ENCODE results near the gene CDKN1C. TPM values are rescaled to one million over a fixed set of nuclear protein-coding genes. Genes with fewer than 3 reads are reported as not detected.

CDKN1C gene
- total RNA-seq, 1 donor from 2014 or later = 1.4 TPM

DNA sequence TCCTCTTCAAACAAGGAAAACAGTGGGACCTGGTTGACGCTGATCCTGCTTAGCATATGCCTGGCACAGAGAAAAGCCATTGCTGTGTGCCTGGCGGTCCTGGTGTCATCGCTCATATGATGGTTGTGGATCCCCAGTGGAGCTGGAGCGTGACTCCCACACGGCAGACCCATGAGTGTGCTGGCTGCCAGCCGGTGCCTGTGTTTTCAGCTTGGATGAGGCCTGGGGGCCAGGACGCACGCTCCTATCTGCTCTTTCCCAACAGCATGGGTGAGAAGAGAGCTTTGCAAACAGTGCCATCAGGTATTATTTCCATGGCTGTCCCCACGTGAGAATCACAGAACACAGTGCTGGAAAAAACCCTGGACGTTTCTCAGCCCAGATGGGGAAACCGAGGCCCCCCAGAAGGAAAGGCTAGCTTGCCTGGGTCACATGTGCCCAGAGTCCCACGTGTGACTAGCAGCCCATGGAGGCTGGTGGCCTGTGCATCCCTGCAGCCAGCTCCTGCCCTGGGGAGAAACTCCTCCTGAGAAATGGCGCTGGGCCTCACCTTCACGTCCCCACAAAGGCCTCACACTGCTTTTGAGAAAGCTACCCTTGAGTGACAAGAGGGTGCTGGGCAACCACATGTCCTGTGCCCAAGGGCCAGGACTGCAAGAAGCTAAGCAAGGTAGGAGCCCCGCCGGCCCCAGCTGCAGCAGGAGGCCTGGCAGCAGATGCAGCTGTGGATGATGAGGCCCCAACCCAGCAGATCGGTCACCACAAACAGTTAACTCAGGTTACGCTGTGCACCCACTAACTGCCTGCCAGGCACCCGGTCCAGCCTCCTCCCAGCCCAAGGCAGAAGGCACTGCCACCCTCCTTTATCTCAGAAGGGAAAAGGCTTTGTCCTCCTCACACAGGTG, 4.2 kb downstream of the CDKN1C start:
- DNase-seq = no peak
- TF ChIP-seq, protein P1, sequence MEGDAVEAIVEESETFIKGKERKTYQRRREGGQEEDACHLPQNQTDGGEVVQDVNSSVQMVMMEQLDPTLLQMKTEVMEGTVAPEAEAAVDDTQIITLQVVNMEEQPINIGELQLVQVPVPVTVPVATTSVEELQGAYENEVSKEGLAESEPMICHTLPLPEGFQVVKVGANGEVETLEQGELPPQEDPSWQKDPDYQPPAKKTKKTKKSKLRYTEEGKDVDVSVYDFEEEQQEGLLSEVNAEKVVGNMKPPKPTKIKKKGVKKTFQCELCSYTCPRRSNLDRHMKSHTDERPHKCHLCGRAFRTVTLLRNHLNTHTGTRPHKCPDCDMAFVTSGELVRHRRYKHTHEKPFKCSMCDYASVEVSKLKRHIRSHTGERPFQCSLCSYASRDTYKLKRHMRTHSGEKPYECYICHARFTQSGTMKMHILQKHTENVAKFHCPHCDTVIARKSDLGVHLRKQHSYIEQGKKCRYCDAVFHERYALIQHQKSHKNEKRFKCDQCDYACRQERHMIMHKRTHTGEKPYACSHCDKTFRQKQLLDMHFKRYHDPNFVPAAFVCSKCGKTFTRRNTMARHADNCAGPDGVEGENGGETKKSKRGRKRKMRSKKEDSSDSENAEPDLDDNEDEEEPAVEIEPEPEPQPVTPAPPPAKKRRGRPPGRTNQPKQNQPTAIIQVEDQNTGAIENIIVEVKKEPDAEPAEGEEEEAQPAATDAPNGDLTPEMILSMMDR (IDR thresholded peaks at IDR 0.05) = no peak
- ATAC-seq (ENCODE audit: low read depth) = no peak
- H3K27ac Mint-ChIP-seq = no peak overlapping the region
- ChIA-PET POLR2A (no interaction called here), CTCF (no interaction called here)
- no peaks in the 10 kb centered on the region for H3K36me3 Mint-ChIP-seq (ENCODE audit: low read depth)
- intact Hi-C loops (cut with micrococcal nuclease) = loop anchor here (10.0 kb wide), 1 partner anchor 687 kb away; no protein-coding TSS in a partner anchor
- peaks cover 2% of the 10 kb centered on the region for H3K4me1 Mint-ChIP-seq
- no peaks in the 10 kb centered on the region for H3K9me3 Mint-ChIP-seq
- H3K4me3 Mint-ChIP-seq = no peak overlapping the region
- H3K27me3 Mint-ChIP-seq = peaks cover 12% of the 10 kb centered on the region

DNA sequence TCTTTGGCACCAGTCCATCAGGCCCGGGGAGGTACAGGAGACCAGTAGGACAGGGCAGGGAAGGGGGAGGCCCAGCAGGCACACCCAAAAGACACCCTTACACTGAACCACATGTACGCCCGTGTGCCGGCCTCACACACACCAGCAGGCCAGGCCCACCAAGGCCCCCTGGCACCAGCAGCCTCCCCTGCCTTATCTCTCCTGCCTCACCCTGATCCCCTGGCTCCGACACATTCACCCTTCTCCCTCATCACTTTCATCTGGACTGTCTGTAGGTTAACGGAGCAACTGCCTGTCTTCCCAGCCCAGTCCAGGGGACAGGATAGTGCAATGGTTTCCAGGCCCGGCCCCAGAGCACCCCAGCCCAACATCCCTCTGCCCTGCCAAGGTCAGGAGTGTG, 4.9 kb downstream of the CDKN1C start:
- no peaks in the 10 kb centered on the region for H3K36me3 Mint-ChIP-seq (ENCODE audit: low read depth)
- H3K9me3 Mint-ChIP-seq = no peaks in the 10 kb centered on the region
- no peak for ATAC-seq (ENCODE audit: low read depth)
- H3K4me3 Mint-ChIP-seq = no peak overlapping the region
- H3K27ac Mint-ChIP-seq = no peak overlapping the region
- peaks cover 14% of the 10 kb centered on the region for H3K27me3 Mint-ChIP-seq
- DNase-seq = no peak
- TF ChIP-seq, protein P1 (IDR thresholded peaks at IDR 0.05) = no peak
- ChIA-PET CTCF (no interaction called here), POLR2A (no interaction called here)
- peaks cover 2% of the 10 kb centered on the region for H3K4me1 Mint-ChIP-seq
- intact Hi-C loops (cut with micrococcal nuclease) = loop anchor here (10.0 kb wide), 1 partner anchor 686 kb away; no protein-coding TSS in a partner anchor

GRCh38 chr11:2878782-2879181, 6.8 kb downstream of the CDKN1C start:
- DNase-seq = no peak
- TF ChIP-seq, protein P1 (IDR thresholded peaks at IDR 0.05) = no peak
- intact Hi-C loops (cut with micrococcal nuclease) = no loop called here
- ChIA-PET CTCF (interaction anchor here (1.1 to 2.4 kb wide), 2 partner anchors 10 to 346 kb away, joined by 3 to 7 read pairs; no protein-coding TSS in a partner anchor), POLR2A (no interaction called here)
- Mint-ChIP-seq H3K27ac (no peak overlapping the region), H3K27me3 (peaks cover 22% of the 10 kb centered on the region), H3K9me3 (no peaks in the 10 kb centered on the region), H3K36me3 (ENCODE audit: low read depth) (no peaks in the 10 kb centered on the region), H3K4me1 (peaks cover 2% of the 10 kb centered on the region), H3K4me3 (no peak overlapping the region)
- no peak for ATAC-seq (ENCODE audit: low read depth)

- intact Hi-C loops (cut with micrococcal nuclease) = no loop called here
- H3K4me1 Mint-ChIP-seq = no peaks in the 10 kb centered on the region
- TF ChIP-seq, protein P1 (IDR thresholded peaks at IDR 0.05) = no peak
- no peak overlapping the region for H3K4me3 Mint-ChIP-seq
- DNase-seq (no peak), ATAC-seq (ENCODE audit: low read depth) (no peak)
- CTCF ChIA-PET = no interaction called here
- H3K36me3 Mint-ChIP-seq (ENCODE audit: low read depth) = no peaks in the 10 kb centered on the region
- POLR2A ChIA-PET = no interaction called here
- H3K27me3 Mint-ChIP-seq = peaks cover 16% of the 10 kb centered on the region
- H3K9me3 Mint-ChIP-seq = no peaks in the 10 kb centered on the region
- no peak overlapping the region for H3K27ac Mint-ChIP-seq
These were observed 8.1 kb downstream of the CDKN1C start for GRCh38 chr11:2877474-2877873.

GRCh38 chr11:2874963-2875362, 10.6 kb downstream of the CDKN1C start:
- H3K9me3 Mint-ChIP-seq = no peaks in the 10 kb centered on the region
- intact Hi-C loops (cut with micrococcal nuclease) = no loop called here
- no peaks in the 10 kb centered on the region for H3K36me3 Mint-ChIP-seq (ENCODE audit: low read depth)
- TF ChIP-seq, protein P1 (IDR thresholded peaks at IDR 0.05) = no peak
- H3K4me3 Mint-ChIP-seq = no peak overlapping the region
- peaks cover 24% of the 10 kb centered on the region for H3K27me3 Mint-ChIP-seq
- no peaks in the 10 kb centered on the region for H3K4me1 Mint-ChIP-seq
- ChIA-PET POLR2A (no interaction called here), CTCF (no interaction called here)
- no peak for ATAC-seq (ENCODE audit: low read depth)
- no peak overlapping the region for H3K27ac Mint-ChIP-seq
- DNase-seq = no peak

All from activated B cell treated with CpG ODN at 0.5 μM for 24 hours (primary cell).